ENCODE results near the gene CHTOP.

GRCh38 chr1:153639280-153639679 lies 5.4 kb downstream of the CHTOP start:
- TF ChIP-seq CTCF (conservative IDR thresholded peaks at IDR 0.05; ENCODE audit: low read length) (no peak), EZH2phosphoT487 (IDR thresholded peaks at IDR 0.05; ENCODE audit: borderline replicate concordance, low read depth, low read length) (no peak)

Data from OCI-LY7 (cell line).